ENCODE results near the gene KIT.

DNA sequence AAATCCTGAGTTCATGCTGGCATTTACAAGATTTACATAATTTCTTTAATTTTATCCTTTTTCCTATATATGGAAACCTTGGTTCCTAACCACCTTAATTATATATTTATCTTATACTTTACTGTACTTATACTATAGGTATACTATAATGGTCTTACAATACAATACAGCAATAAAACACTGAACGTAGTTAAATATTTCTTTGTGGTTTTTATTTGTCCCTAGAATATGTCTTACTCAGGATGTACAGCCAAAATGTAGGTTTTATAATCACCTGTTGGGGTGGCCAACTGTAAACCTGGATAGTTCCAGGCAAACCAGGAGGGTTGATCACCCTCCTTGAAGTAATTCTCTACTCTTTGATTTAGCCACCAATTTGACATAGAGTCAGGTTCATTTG lies 48.4 kb upstream of the KIT start:
- TF ChIP-seq, protein P1, sequence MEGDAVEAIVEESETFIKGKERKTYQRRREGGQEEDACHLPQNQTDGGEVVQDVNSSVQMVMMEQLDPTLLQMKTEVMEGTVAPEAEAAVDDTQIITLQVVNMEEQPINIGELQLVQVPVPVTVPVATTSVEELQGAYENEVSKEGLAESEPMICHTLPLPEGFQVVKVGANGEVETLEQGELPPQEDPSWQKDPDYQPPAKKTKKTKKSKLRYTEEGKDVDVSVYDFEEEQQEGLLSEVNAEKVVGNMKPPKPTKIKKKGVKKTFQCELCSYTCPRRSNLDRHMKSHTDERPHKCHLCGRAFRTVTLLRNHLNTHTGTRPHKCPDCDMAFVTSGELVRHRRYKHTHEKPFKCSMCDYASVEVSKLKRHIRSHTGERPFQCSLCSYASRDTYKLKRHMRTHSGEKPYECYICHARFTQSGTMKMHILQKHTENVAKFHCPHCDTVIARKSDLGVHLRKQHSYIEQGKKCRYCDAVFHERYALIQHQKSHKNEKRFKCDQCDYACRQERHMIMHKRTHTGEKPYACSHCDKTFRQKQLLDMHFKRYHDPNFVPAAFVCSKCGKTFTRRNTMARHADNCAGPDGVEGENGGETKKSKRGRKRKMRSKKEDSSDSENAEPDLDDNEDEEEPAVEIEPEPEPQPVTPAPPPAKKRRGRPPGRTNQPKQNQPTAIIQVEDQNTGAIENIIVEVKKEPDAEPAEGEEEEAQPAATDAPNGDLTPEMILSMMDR (IDR thresholded peaks at IDR 0.05; ENCODE audit: insufficient read depth, low read length) = no peak
- TF ChIP-seq, protein P2, sequence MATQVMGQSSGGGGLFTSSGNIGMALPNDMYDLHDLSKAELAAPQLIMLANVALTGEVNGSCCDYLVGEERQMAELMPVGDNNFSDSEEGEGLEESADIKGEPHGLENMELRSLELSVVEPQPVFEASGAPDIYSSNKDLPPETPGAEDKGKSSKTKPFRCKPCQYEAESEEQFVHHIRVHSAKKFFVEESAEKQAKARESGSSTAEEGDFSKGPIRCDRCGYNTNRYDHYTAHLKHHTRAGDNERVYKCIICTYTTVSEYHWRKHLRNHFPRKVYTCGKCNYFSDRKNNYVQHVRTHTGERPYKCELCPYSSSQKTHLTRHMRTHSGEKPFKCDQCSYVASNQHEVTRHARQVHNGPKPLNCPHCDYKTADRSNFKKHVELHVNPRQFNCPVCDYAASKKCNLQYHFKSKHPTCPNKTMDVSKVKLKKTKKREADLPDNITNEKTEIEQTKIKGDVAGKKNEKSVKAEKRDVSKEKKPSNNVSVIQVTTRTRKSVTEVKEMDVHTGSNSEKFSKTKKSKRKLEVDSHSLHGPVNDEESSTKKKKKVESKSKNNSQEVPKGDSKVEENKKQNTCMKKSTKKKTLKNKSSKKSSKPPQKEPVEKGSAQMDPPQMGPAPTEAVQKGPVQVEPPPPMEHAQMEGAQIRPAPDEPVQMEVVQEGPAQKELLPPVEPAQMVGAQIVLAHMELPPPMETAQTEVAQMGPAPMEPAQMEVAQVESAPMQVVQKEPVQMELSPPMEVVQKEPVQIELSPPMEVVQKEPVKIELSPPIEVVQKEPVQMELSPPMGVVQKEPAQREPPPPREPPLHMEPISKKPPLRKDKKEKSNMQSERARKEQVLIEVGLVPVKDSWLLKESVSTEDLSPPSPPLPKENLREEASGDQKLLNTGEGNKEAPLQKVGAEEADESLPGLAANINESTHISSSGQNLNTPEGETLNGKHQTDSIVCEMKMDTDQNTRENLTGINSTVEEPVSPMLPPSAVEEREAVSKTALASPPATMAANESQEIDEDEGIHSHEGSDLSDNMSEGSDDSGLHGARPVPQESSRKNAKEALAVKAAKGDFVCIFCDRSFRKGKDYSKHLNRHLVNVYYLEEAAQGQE (IDR thresholded peaks at IDR 0.05; ENCODE audit: insufficient replicate concordance, low read depth) = no peak

All from HL-60 (cell line).